Activated B cell treated with CpG ODN at 0.5 μM for 24 hours (primary cell): ENCODE results near the gene SNX30. TPM values are rescaled to one million over a fixed set of nuclear protein-coding genes. Genes with fewer than 3 reads are reported as not detected.

Experiments
- ATAC-seq: fragments of 200-7000 bp; cut with Tn5 transposase; one replicate; pipeline ENCODE4 v1.10.0; 2021; ENCODE audit warnings: low read depth, mild to moderate bottlenecking, moderate library complexity
- CTCF ChIA-PET: fragments of 350-600 bp; sonication (Branson Sonifier 250); formaldehyde crosslinking; loops from one replicate; lab custom pipeline; 2021; ENCODE audit warnings: antibody characterized with exemption; lab: Charles Lee
- POLR2A ChIA-PET: fragments of 350-600 bp; sonication (Branson Sonifier 250); formaldehyde crosslinking; loops from one replicate; lab custom pipeline; 2021; ENCODE audit warnings: antibody characterized with exemption; lab: Charles Lee
- DNase-seq: peaks from one replicate; pipeline ENCODE4 v3.0.0; 2022
- H3K27ac Mint-ChIP-seq: one replicate; pipeline ENCODE4 v1.8.0; 2020; ENCODE audit warnings: mixed read lengths
- H3K27me3 Mint-ChIP-seq: one replicate; pipeline ENCODE4 v1.8.0; 2021; ENCODE audit warnings: mixed read lengths
- H3K36me3 Mint-ChIP-seq: one replicate; pipeline ENCODE4 v1.8.0; 2021; ENCODE audit warnings: low read depth, mixed read lengths
- H3K4me1 Mint-ChIP-seq: one replicate; pipeline ENCODE4 v1.8.0; 2021; ENCODE audit warnings: mixed read lengths
- H3K4me3 Mint-ChIP-seq: one replicate; pipeline ENCODE4 v1.8.0; 2020; ENCODE audit warnings: mild to moderate bottlenecking, mixed read lengths
- H3K9me3 Mint-ChIP-seq: one replicate; pipeline ENCODE4 v1.8.0; 2020; ENCODE audit warnings: mixed read lengths
- intact Hi-C: fragments of 100-400 bp; cut with micrococcal nuclease; formaldehyde crosslinking; loops from one replicate; pipeline ENCODE4 v1.15.1; 2024
- total RNA-seq: library from RNA; stranded (reverse); gene quantifications from 2 replicates; pipeline ENCODE4 v1.2.3, GENCODE V29; 2022
- TF ChIP-seq, protein P1 (sequence below): fragments of 200-600 bp; IDR thresholded peaks from one replicate; pipeline ENCODE4 v1.8.0; 2022; ENCODE audit warnings: antibody characterized with exemption, mild to moderate bottlenecking

Gene SNX30
- total RNA-seq, 1 donor from 2014 or later, result 6.5 TPM

DNA sequence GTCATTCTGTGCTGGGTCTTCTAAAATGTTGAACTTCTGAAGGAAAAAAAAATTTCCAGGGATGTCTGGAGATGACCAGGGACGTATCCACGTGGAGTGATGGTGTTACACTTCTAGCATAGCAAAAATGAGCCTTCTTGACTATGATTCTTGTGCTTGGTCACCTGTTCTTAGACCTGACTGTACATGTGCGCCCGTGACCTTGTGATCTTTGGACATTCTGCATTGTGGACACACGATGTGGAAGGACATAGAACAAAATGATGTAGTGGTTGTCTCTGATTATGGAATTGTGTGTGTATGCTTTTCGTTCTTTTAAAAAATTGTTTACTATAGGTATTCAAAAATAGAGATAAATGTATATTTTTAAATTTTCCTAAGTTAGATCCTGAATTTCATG is 61.0 kb downstream of the SNX30 start:
- H3K27ac Mint-ChIP-seq, result no peak overlapping the region
- TF ChIP-seq, protein P1, sequence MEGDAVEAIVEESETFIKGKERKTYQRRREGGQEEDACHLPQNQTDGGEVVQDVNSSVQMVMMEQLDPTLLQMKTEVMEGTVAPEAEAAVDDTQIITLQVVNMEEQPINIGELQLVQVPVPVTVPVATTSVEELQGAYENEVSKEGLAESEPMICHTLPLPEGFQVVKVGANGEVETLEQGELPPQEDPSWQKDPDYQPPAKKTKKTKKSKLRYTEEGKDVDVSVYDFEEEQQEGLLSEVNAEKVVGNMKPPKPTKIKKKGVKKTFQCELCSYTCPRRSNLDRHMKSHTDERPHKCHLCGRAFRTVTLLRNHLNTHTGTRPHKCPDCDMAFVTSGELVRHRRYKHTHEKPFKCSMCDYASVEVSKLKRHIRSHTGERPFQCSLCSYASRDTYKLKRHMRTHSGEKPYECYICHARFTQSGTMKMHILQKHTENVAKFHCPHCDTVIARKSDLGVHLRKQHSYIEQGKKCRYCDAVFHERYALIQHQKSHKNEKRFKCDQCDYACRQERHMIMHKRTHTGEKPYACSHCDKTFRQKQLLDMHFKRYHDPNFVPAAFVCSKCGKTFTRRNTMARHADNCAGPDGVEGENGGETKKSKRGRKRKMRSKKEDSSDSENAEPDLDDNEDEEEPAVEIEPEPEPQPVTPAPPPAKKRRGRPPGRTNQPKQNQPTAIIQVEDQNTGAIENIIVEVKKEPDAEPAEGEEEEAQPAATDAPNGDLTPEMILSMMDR, result no peak
- DNase-seq (no peak), ATAC-seq (no peak)
- intact Hi-C loops, result no loop called here
- peaks cover 3% of the 10 kb centered on the region for H3K27me3 Mint-ChIP-seq
- H3K9me3 Mint-ChIP-seq, result no peaks in the 10 kb centered on the region
- POLR2A ChIA-PET, result interaction anchor here (0.7 kb wide), 1 partner anchor 62 kb away, joined by 3 read pairs; no protein-coding TSS in a partner anchor
- CTCF ChIA-PET, result interaction anchor here (1.6 kb wide), 1 partner anchor 9 kb away, joined by 9 read pairs; no protein-coding TSS in a partner anchor
- H3K4me1 Mint-ChIP-seq, result peaks cover 19% of the 10 kb centered on the region
- H3K36me3 Mint-ChIP-seq, result no peaks in the 10 kb centered on the region
- H3K4me3 Mint-ChIP-seq, result no peak overlapping the region

DNA sequence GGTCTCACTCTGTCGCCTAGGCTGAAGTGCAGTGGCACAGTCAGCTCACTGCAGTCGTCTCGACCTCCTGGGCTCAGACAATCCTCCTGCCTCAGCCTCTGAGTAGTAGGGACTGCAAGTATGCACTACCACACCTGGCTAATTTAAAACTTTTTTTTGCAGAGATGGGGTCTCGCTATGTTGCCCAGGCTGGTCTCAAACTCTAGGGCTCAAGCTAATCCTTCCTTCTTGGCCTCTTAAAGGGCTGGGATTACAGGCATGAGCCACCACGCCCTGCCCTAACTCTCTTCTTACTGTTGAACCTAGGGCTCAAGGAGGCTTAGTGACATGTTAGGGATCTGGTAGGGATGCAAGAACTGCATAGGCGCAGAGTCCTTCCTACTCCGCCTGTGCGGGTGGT is 65.3 kb downstream of the SNX30 start:
- ChIA-PET POLR2A (no interaction called here), CTCF (no interaction called here)
- DNase-seq (no peak), ATAC-seq (no peak)
- H3K36me3 Mint-ChIP-seq, result peaks cover 11% of the 10 kb centered on the region
- H3K9me3 Mint-ChIP-seq, result no peaks in the 10 kb centered on the region
- H3K27me3 Mint-ChIP-seq, result no peaks in the 10 kb centered on the region
- intact Hi-C loops, result no loop called here
- TF ChIP-seq, protein P1, result no peak
- peaks cover 23% of the 10 kb centered on the region for H3K4me1 Mint-ChIP-seq
- H3K4me3 Mint-ChIP-seq, result no peak overlapping the region
- H3K27ac Mint-ChIP-seq, result no peak overlapping the region

DNA sequence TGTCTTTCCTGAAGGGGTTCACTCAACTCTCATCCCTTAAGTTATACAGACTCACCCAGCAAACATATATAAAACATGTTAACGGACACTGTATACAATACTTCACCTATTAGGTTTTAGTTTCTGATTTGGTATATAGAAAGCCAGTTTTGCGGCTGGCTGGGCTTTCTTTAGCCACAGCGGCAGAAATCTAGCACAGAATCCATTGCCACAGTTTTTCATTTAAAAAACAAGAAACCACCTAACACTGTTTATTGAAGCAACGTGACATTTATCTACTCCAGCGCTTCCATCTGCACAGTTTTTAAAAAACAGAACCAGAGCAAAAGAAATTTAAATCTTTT is 67.3 kb downstream of the SNX30 start:
- Mint-ChIP-seq H3K4me1 (peaks cover 23% of the 10 kb centered on the region), H3K9me3 (no peaks in the 10 kb centered on the region), H3K27me3 (no peaks in the 10 kb centered on the region), H3K36me3 (peaks cover 14% of the 10 kb centered on the region), H3K27ac (no peak overlapping the region), H3K4me3 (no peak overlapping the region)
- intact Hi-C loops, result loop anchor here (1.0 to 2.0 kb wide), 2 partner anchors 9 to 67 kb away; partner anchors contain the start of gene SNX30
- DNase-seq (no peak), ATAC-seq (peak; percentile 37)
- ChIA-PET POLR2A (interaction anchor here (0.6 to 1.3 kb wide), 3 partner anchors 9 to 331 kb away, joined by 3 to 6 read pairs (median 3); partner anchors contain the start of gene KIAA1958), CTCF (interaction anchor here (1.1 to 1.4 kb wide), 3 partner anchors 25 to 375 kb away, joined by 3 to 5 read pairs (median 3); no protein-coding TSS in a partner anchor)
- TF ChIP-seq, protein P1, result no peak

DNA sequence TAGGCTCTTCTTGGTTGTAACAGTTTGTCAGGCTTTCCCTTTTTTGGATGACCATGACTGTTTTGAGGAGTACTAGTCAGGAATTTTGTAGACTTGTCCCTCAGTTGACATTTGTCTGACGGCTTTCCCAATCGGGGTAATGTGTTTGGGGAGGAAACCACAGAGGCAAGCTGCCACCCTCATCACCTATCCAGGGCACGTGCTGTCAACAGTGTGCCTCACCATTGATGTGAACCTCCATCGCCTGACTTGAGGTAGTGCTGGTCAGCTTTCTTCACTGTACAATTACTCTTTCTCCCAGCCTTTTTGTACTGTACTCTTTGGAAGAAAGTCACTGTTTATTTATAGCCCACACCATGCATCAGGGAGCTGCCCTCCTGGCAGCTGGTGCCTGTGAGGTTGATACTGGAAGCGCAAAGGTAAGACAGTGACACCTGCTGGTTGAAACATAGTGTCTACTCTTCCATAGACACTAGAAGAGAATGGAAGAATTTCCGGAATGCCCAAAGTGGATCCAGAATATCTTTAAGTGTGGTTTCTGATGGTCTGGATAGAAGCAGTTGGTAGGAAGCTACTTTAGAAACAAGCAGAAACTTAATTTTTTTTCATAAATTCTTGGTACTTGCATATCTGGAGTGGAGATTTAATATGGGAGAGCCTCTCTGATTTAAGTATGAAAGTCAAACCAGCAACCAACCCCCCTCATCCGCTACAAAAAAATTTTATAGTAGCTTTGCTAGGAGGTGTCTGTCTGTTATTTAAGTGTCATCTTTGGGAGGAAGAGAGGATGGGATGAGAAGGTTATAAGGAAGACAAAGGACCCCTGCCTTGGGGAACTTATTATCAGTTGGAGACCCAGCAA is 69.3 kb downstream of the SNX30 start:
- no peak overlapping the region for H3K4me3 Mint-ChIP-seq
- ChIA-PET CTCF (interaction anchor here (0.5 to 2.2 kb wide), 23 partner anchors 9 to 732 kb away, joined by 3 to 27 read pairs (median 4); partner anchors contain the start of genes HSDL2 and INIP), POLR2A (interaction anchor here (0.5 to 1.0 kb wide), 2 partner anchors 12 to 734 kb away, joined by 3 to 7 read pairs; no protein-coding TSS in a partner anchor)
- intact Hi-C loops, result loop anchor here (1.0 to 2.0 kb wide), 5 partner anchors 27 to 1059 kb away; partner anchors contain the start of gene SNX30
- no peak for DNase-seq
- peak overlapping the region; percentile 7 for H3K27ac Mint-ChIP-seq
- H3K9me3 Mint-ChIP-seq, result no peaks in the 10 kb centered on the region
- peaks cover 23% of the 10 kb centered on the region for H3K4me1 Mint-ChIP-seq
- no peaks in the 10 kb centered on the region for H3K27me3 Mint-ChIP-seq
- peak; percentile 69 for ATAC-seq
- H3K36me3 Mint-ChIP-seq, result peaks cover 16% of the 10 kb centered on the region
- TF ChIP-seq, protein P1, result peak; percentile 83

DNA sequence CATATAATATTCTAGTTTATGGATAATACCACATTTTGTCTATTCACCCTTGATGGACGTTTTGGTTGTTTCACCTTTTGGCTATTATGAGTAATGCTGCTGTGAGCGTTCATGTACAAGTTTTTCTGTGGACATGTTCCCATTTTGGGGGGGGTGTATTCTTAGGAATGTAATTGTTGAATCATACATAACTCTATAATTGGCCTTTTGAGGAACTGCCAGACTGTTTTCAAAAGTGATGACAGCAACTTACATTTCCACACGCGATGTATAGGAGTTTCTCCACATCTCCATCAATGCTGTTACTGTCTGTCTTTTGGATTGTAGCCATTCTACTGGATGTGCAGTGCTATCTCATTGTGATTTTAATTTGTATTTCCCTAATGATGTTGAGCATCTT is 70.3 kb downstream of the SNX30 start:
- TF ChIP-seq, protein P1, result no peak
- no peak for ATAC-seq
- H3K36me3 Mint-ChIP-seq, result peaks cover 17% of the 10 kb centered on the region
- no peak overlapping the region for H3K4me3 Mint-ChIP-seq
- ChIA-PET CTCF (interaction anchor here (1.5 to 2.2 kb wide), 6 partner anchors 10 to 723 kb away, joined by 5 to 27 read pairs (median 8); partner anchors contain the start of gene HSDL2), POLR2A (no interaction called here)
- H3K27ac Mint-ChIP-seq, result no peak overlapping the region
- peaks cover 23% of the 10 kb centered on the region for H3K4me1 Mint-ChIP-seq
- intact Hi-C loops, result loop anchor here (1.0 to 2.0 kb wide), 4 partner anchors 28 to 1060 kb away; no protein-coding TSS in a partner anchor
- H3K9me3 Mint-ChIP-seq, result no peaks in the 10 kb centered on the region
- DNase-seq, result no peak
- H3K27me3 Mint-ChIP-seq, result no peaks in the 10 kb centered on the region
